MM.1S (cell line): Measurements from ENCODE around the gene ADCY2.
"Not testable (repeated sequence)": the region's sequence is repeated elsewhere in the genome, so short reads cannot be mapped to it uniquely, and the experiment has no call there.

Experiments
- DNase-seq: peaks from one replicate; pipeline ENCODE4 v3.0.0-alpha.2; 2015
- H2AFZ ChIP-seq: fragments of 300-600 bp; sonication (generic); 2 replicates; pipeline ENCODE4 v1.6.0; 2016; ENCODE audit warnings: antibody characterized with exemption, low read length
- H3F3A ChIP-seq: fragments of 300-600 bp; sonication (generic); 2 replicates; pipeline ENCODE4 v1.6.1; 2016; ENCODE audit warnings: mild to moderate bottlenecking, antibody characterized with exemption, low read length, moderate library complexity, mixed read lengths; ENCODE audit not compliant: insufficient read depth
- H3K27ac ChIP-seq: fragments of 300-600 bp; sonication (generic); 2 replicates; pipeline ENCODE4 v1.5.1; 2016; ENCODE audit warnings: mild to moderate bottlenecking, low read length
- H3K27me3 ChIP-seq: fragments of 300-600 bp; sonication (generic); replicated peaks from 2 replicates; pipeline ENCODE4 v1.6.0; 2016; ENCODE audit warnings: low read length; ENCODE audit not compliant: insufficient read depth
- H3K36me3 ChIP-seq: fragments of 300-600 bp; sonication (generic); replicated peaks from 2 replicates; pipeline ENCODE4 v1.6.1; 2016; ENCODE audit warnings: mild to moderate bottlenecking, low read length, mixed read lengths; ENCODE audit not compliant: insufficient read depth
- H3K4me1 ChIP-seq: fragments of 300-600 bp; sonication (generic); 2 replicates; pipeline ENCODE4 v1.6.1; 2016; ENCODE audit warnings: low read length, mixed read lengths
- H3K4me2 ChIP-seq: fragments of 300-600 bp; sonication (generic); 2 replicates; pipeline ENCODE4 v1.6.0; 2016; ENCODE audit warnings: low read depth, low read length
- H3K4me3 ChIP-seq: fragments of 300-600 bp; sonication (generic); 2 replicates; pipeline ENCODE4 v1.5.1; 2016; ENCODE audit warnings: low read length, mixed read lengths
- H3K79me2 ChIP-seq: fragments of 300-600 bp; sonication (generic); 2 replicates; pipeline ENCODE4 v1.6.1; 2016; ENCODE audit warnings: mixed run types, low read length, mixed read lengths
- H3K9ac ChIP-seq: fragments of 300-600 bp; sonication (generic); 2 replicates; pipeline ENCODE4 v1.6.1; 2016; ENCODE audit warnings: low read length, mixed read lengths
- H3K9me2 ChIP-seq: fragments of 300-600 bp; sonication (generic); replicated peaks from 2 replicates; pipeline ENCODE4 v1.6.1; 2016; ENCODE audit warnings: mild to moderate bottlenecking, low read length, mixed read lengths; ENCODE audit not compliant: insufficient read depth
- H3K9me3 ChIP-seq: fragments of 300-600 bp; sonication (generic); replicated peaks from 2 replicates; pipeline ENCODE4 v1.6.1; 2016; ENCODE audit warnings: mild to moderate bottlenecking, low read length, mixed read lengths; ENCODE audit not compliant: insufficient read depth
- H4K20me1 ChIP-seq: fragments of 300-600 bp; sonication (generic); 2 replicates; pipeline ENCODE4 v1.6.1; 2016; ENCODE audit warnings: mild to moderate bottlenecking, low read length, moderate library complexity, mixed read lengths; ENCODE audit not compliant: insufficient read depth
- EZH2 ChIP-seq: fragments of 300-600 bp; sonication (generic); optimal IDR thresholded peaks from 2 replicates; pipeline ENCODE3; 2017; ENCODE audit warnings: low read depth, mild to moderate bottlenecking, antibody characterized with exemption, low read length, mixed read lengths
- EZH2phosphoT487 ChIP-seq: fragments of 300-600 bp; sonication (generic); IDR thresholded peaks from 2 replicates; pipeline ENCODE4 v1.6.1; 2018; ENCODE audit warnings: antibody characterized with exemption, low read length
- TF ChIP-seq, protein P1 (sequence below): fragments of 300-600 bp; sonication (generic); IDR thresholded peaks from 2 replicates; pipeline ENCODE4 v1.5.1; 2016; ENCODE audit warnings: antibody characterized with exemption, low read length, mixed read lengths

ADCY2 gene

DNA sequence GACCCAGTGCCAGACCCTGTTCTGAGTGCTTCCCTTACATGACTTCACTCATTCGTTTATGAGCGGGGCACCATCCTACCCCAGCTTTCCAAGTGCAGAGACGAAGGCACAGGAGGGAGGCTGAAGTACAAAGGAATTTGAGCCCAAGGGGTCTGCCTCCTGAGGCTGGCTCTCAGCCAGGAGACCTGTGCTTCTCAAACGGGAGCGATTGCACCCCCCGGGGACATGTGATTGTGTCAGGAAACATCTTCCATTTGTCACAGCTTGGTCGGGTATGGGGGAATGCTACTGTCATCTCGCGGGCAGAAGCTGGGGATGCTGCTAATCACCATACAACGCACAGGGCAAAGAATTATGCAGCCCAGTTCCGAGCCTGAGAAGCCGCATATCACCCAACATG is 23.9 kb downstream of the ADCY2 start:
- Histone ChIP-seq H4K20me1 (no peaks in the 10 kb centered on the region), H3K9ac (no peak overlapping the region)

DNA sequence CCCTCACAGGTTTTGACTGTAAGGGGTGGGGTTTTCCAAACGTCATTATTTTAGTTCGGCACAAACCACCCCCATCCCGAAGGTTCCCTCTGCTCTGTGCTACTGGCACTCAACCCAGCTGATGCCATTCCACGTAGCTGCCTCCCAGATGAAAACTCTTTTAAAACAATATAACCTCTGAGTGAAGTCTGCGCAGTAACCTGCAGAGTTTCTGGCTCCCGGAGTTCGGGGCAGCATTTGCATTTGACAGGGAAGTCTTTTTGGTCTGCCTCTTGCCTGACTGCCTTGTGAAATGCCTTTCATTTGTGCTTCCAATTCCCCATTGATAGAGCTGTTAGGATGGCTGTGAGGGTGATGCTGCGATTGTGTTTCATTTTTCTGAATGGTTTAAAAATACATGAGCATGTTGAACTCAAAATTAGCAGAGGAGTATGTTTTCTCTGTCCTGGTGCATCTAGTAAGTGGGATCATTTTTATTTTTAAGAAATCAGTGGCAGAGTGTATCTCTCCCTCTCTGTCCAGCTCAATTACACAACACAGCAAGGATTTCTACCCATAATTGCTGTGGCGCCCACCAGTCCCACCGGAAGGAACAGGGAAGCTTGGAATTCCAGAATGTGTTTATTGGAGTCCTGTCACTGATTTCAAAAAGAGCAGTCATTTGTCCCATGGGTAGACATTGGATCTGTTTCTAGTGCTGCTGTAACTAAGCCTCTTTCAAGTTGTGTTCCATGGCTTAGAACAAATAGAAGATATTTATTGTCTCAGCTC is 24.8 kb downstream of the ADCY2 start:
- Histone ChIP-seq H3K27me3 (no peaks in the 10 kb centered on the region), H3K9me2 (no peaks in the 10 kb centered on the region), H3K27ac (no peak overlapping the region), H3K4me2 (no peak overlapping the region), H3K79me2 (no peaks in the 10 kb centered on the region), H2AFZ (no peak overlapping the region), H3K36me3 (no peaks in the 10 kb centered on the region), H3K9ac (no peak overlapping the region), H3F3A (no peaks in the 10 kb centered on the region), H4K20me1 (no peaks in the 10 kb centered on the region), H3K9me3 (no peaks in the 10 kb centered on the region), H3K4me3 (no peak overlapping the region), H3K4me1 (no peaks in the 10 kb centered on the region)
- TF ChIP-seq, protein P1, sequence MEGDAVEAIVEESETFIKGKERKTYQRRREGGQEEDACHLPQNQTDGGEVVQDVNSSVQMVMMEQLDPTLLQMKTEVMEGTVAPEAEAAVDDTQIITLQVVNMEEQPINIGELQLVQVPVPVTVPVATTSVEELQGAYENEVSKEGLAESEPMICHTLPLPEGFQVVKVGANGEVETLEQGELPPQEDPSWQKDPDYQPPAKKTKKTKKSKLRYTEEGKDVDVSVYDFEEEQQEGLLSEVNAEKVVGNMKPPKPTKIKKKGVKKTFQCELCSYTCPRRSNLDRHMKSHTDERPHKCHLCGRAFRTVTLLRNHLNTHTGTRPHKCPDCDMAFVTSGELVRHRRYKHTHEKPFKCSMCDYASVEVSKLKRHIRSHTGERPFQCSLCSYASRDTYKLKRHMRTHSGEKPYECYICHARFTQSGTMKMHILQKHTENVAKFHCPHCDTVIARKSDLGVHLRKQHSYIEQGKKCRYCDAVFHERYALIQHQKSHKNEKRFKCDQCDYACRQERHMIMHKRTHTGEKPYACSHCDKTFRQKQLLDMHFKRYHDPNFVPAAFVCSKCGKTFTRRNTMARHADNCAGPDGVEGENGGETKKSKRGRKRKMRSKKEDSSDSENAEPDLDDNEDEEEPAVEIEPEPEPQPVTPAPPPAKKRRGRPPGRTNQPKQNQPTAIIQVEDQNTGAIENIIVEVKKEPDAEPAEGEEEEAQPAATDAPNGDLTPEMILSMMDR: no peak
- TF ChIP-seq EZH2 (no peak), EZH2phosphoT487 (no peak)
- DNase-seq: no peak

More for the DNA sequence above, 23.9 kb downstream of the ADCY2 start:
- DNase-seq: no peak
- Histone ChIP-seq H3K27me3 (no peaks in the 10 kb centered on the region), H3K79me2 (no peaks in the 10 kb centered on the region), H3F3A (no peaks in the 10 kb centered on the region), H3K4me3 (no peak overlapping the region), H3K27ac (no peak overlapping the region), H3K4me2 (no peak overlapping the region), H3K9me3 (no peaks in the 10 kb centered on the region), H2AFZ (no peak overlapping the region), H3K4me1 (no peaks in the 10 kb centered on the region), H3K36me3 (no peaks in the 10 kb centered on the region), H3K9me2 (no peaks in the 10 kb centered on the region)
- TF ChIP-seq EZH2: no peak
- TF ChIP-seq, protein P1: no peak
- TF ChIP-seq EZH2phosphoT487: no peak

DNA sequence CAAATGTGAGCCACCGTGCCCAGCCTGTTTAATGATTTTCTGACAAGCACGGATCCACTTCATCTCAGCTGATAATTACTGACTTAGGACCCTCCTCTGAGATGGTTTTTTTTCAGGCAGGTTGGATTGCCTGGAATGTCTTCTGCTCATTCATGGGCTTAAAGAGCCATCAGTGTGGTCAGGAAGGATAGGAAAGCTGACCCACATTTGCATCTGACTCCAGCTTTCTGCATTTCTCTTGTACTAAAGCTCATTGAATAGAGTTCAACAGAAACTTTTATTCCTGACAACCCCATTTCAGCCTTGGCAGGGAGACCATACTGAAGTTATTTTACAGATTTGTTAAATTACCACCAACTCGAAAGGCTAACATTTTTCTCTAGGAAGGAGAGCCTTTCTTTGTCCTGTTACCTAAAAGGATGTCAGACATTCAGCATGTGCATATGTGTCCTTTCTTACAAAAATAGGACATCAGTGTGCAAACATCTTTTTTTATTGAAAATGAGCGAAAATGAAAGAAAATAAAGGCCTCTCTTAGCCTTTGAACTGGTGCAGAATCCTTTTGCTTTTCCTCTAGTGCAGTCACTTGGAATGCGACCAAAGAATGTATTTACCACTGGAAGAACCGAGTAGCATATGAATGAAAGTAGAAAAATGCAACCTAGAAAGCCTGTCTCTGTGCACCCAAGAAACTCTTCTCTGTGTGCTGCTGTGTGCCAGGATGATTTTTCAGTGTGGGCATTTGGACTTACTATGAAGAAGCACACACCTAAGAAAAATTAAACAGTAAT is 26.6 kb downstream of the ADCY2 start:
- Histone ChIP-seq H3K4me1 (no peaks in the 10 kb centered on the region), H3K4me2 (no peak overlapping the region), H3K36me3 (no peaks in the 10 kb centered on the region), H2AFZ (no peak overlapping the region), H3K79me2 (no peaks in the 10 kb centered on the region), H4K20me1 (no peaks in the 10 kb centered on the region), H3F3A (no peaks in the 10 kb centered on the region), H3K9me2 (no peaks in the 10 kb centered on the region), H3K27ac (no peak overlapping the region), H3K4me3 (no peak overlapping the region), H3K9me3 (no peaks in the 10 kb centered on the region), H3K27me3 (no peaks in the 10 kb centered on the region), H3K9ac (no peak overlapping the region)
- DNase-seq: no peak
- TF ChIP-seq, protein P1: no peak

DNA sequence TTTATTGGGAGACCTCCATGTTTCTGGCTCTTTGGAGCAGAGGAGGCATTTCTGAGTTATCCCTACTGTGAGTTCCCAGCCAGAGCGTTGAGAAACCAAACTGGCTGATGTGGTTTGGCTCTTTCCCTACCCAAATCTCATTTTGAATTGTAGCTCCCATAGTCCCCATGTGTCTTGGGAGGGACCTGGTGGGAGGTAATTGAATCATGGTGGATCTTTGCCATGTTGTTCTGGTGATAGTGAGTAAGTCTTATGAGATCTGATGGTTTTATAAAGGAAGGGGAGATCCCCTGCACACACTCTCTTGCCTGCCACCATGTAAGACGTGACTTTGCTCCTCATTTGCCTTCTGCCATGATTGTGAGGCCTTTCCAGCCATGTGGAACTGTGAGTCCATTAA is 27.3 kb downstream of the ADCY2 start:
- H3K27me3 ChIP-seq, H3K27ac ChIP-seq, H3K36me3 ChIP-seq, H3K9ac ChIP-seq, H2AFZ ChIP-seq, H3K4me3 ChIP-seq, H3F3A ChIP-seq, H3K9me3 ChIP-seq, H3K4me2 ChIP-seq, H3K4me1 ChIP-seq, H3K9me2 ChIP-seq, H3K79me2 ChIP-seq, H4K20me1 ChIP-seq, DNase-seq: not testable (repeated sequence)
